Measurements from ENCODE around the gene TANK.
"Not testable (repeated sequence)": the region's sequence is repeated elsewhere in the genome, so short reads cannot be mapped to it uniquely, and the experiment has no call there.

DNA sequence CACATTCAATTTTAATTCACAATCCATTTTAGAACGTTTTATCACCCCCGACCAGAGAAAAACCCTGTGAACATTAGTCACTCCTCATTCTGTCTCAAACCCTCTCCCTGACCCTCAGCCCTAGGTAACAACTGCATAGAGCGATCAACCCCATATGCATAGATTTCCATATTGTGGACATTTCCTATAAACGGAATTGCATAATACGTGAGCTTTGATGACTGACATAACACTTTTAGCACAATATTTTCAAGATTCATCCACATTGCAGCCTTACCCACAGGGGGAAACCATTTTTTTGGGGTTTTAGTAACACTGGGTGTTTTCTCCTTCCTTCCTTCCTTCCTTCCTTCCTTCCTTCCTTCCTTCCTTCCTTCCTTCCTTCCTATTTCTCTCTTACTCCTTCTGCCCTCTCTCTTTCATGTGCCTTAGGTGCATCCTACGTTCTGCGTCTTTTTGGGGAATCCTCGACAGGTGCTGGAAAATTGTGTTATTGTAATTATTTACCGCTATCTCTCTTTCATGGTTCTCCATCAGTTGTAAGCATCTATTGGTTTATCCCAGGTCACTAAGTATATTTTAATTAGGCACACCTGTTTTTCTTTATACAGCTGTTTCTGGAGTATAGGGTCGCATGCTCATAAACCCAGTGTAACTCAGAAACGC lies 118.5 kb downstream of the TANK start:
- TF ChIP-seq POLR2AphosphoS5, POLR2A (IDR thresholded peaks at IDR 0.05): not testable (repeated sequence)
- TF ChIP-seq, protein P1, sequence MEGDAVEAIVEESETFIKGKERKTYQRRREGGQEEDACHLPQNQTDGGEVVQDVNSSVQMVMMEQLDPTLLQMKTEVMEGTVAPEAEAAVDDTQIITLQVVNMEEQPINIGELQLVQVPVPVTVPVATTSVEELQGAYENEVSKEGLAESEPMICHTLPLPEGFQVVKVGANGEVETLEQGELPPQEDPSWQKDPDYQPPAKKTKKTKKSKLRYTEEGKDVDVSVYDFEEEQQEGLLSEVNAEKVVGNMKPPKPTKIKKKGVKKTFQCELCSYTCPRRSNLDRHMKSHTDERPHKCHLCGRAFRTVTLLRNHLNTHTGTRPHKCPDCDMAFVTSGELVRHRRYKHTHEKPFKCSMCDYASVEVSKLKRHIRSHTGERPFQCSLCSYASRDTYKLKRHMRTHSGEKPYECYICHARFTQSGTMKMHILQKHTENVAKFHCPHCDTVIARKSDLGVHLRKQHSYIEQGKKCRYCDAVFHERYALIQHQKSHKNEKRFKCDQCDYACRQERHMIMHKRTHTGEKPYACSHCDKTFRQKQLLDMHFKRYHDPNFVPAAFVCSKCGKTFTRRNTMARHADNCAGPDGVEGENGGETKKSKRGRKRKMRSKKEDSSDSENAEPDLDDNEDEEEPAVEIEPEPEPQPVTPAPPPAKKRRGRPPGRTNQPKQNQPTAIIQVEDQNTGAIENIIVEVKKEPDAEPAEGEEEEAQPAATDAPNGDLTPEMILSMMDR (IDR thresholded peaks at IDR 0.05), result not testable (repeated sequence)
